ENCODE data around the gene RTN3. TPM values are rescaled to one million over a fixed set of nuclear protein-coding genes. Genes with fewer than 3 reads are reported as not detected.

Gene RTN3
- total RNA-seq, 1 experiment from 2014 or later = 173 TPM

- Mint-ChIP-seq H3K4me1 (no peaks in the 10 kb centered on the region), H3K4me3 (no peak overlapping the region), H3K27ac (no peak overlapping the region), H3K9me3 (no peaks in the 10 kb centered on the region; a peak in 1 of 5 replicates), H3K27me3 (ENCODE audit: low read depth) (no peaks in the 10 kb centered on the region), H3K36me3 (ENCODE audit: insufficient read depth in 1 of 3, low read depth in 3 of 3) (peaks cover 17 to 54% (median 47%) of the 10 kb centered on the region in 3 experiments)
- Histone ChIP-seq H3K18ac (ENCODE audit: insufficient read length, low read depth, low read length) (no peak overlapping the region), H2BK12ac (ENCODE audit: insufficient read length, low read depth, low read length) (no peak overlapping the region), H3K23ac (ENCODE audit: insufficient read length, low read depth, low read length) (no peak overlapping the region), H3K4me2 (ENCODE audit: insufficient read depth, insufficient read length, low read length) (no peak overlapping the region), H3K27ac (ENCODE audit: insufficient read length, low read depth, low read length) (no peak overlapping the region), H3K56ac (ENCODE audit: insufficient read length, low read depth, low read length) (no peak overlapping the region), H3K79me1 (ENCODE audit: insufficient read depth, low read depth, low read length, poor library complexity, severe bottlenecking) (no peaks in the 10 kb centered on the region), H2BK20ac (ENCODE audit: low read depth, low read length, poor library complexity, severe bottlenecking) (no peak overlapping the region), H2BK120ac (ENCODE audit: low read depth, low read length, poor library complexity, severe bottlenecking) (no peak overlapping the region), H2BK5ac (ENCODE audit: insufficient read length, low read length) (no peak overlapping the region), H3K9me3 (ENCODE audit: control insufficient read depth, low read depth, low read length) (no peaks in the 10 kb centered on the region), H2BK15ac (ENCODE audit: low read depth, low read length) (no peak overlapping the region), H3K4ac (ENCODE audit: low read depth, low read length) (no peak overlapping the region), H4K5ac (ENCODE audit: insufficient read length, low read depth, low read length) (no peak overlapping the region), H3K9ac (ENCODE audit: extremely low read depth, insufficient read length, low read length) (no peak overlapping the region), H2AK5ac (ENCODE audit: insufficient read length, low read length) (no peak overlapping the region), H3K14ac (ENCODE audit: insufficient read depth, low read length) (no peak overlapping the region), H4K91ac (ENCODE audit: insufficient read length, low read depth, low read length) (no peak overlapping the region), H4K8ac (replicated peaks; ENCODE audit: insufficient read length, low read depth, low read length) (no peak overlapping the region), H3T11ph (ENCODE audit: low read length) (no peak overlapping the region), H3K4me1 (ENCODE audit: insufficient read depth, low read length) (no peaks in the 10 kb centered on the region), H3K27me3 (ENCODE audit: insufficient read depth, low read length) (no peaks in the 10 kb centered on the region), H2AFZ (ENCODE audit: low read length) (no peak overlapping the region), H4K20me1 (ENCODE audit: control insufficient read depth, insufficient read depth, insufficient read length) (no peaks in the 10 kb centered on the region), H3K79me2 (ENCODE audit: insufficient read depth, low read length) (no peaks in the 10 kb centered on the region), H3K23me2 (ENCODE audit: insufficient read length, low read depth, low read length, poor library complexity, severe bottlenecking) (no peaks in the 10 kb centered on the region)
- no CpG with 5 or more reads among the region's 3 CpGs for WGBS (ENCODE audit: extremely low coverage, insufficient read length, low lambda C conversion rate)
- TF ChIP-seq, protein P1, sequence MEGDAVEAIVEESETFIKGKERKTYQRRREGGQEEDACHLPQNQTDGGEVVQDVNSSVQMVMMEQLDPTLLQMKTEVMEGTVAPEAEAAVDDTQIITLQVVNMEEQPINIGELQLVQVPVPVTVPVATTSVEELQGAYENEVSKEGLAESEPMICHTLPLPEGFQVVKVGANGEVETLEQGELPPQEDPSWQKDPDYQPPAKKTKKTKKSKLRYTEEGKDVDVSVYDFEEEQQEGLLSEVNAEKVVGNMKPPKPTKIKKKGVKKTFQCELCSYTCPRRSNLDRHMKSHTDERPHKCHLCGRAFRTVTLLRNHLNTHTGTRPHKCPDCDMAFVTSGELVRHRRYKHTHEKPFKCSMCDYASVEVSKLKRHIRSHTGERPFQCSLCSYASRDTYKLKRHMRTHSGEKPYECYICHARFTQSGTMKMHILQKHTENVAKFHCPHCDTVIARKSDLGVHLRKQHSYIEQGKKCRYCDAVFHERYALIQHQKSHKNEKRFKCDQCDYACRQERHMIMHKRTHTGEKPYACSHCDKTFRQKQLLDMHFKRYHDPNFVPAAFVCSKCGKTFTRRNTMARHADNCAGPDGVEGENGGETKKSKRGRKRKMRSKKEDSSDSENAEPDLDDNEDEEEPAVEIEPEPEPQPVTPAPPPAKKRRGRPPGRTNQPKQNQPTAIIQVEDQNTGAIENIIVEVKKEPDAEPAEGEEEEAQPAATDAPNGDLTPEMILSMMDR (conservative IDR thresholded peaks at IDR 0.05) = no peak
- no peak for DNase-seq
Measured at GRCh38 chr11:63652671-63653070, 28.6 kb upstream of the RTN3 start.
